Hepatocyte (in vitro differentiated cells): ENCODE results near the gene ZNF652. TPM values are rescaled to one million over a fixed set of nuclear protein-coding genes. Genes with fewer than 3 reads are reported as not detected.

Experiments used
- DNase-seq: peaks from one replicate; pipeline ENCODE4 v3.0.0-alpha.2; 2016; ENCODE audit warnings: low spot score
- H2AFZ ChIP-seq: fragments of 200-600 bp; sonication (generic); 2 replicates; pipeline ENCODE4 v1.6.0; 2016; ENCODE audit warnings: antibody characterized with exemption, mild to moderate bottlenecking
- H3K27ac ChIP-seq: fragments of 200-600 bp; sonication (generic); 2 replicates; pipeline ENCODE4 v1.5.1; 2016; ENCODE audit warnings: mild to moderate bottlenecking
- H3K27me3 ChIP-seq: fragments of 200-600 bp; sonication (generic); 2 replicates; pipeline ENCODE4 v1.6.1; 2016
- H3K36me3 ChIP-seq: fragments of 200-600 bp; sonication (generic); replicated peaks from 2 replicates; pipeline ENCODE4 v1.5.1; 2016; ENCODE audit warnings: low read depth; ENCODE audit not compliant: insufficient read depth
- H3K4me1 ChIP-seq: fragments of 200-600 bp; sonication (generic); 2 replicates; pipeline ENCODE4 v1.5.1; 2016; ENCODE audit warnings: mild to moderate bottlenecking, moderate library complexity; ENCODE audit not compliant: insufficient read depth
- H3K4me2 ChIP-seq: fragments of 200-600 bp; sonication (generic); 2 replicates; pipeline ENCODE4 v1.6.0; 2016
- H3K4me3 ChIP-seq: fragments of 200-600 bp; sonication (generic); 2 replicates; pipeline ENCODE4 v1.5.1; 2016; ENCODE audit warnings: mild to moderate bottlenecking
- H3K79me2 ChIP-seq: fragments of 200-600 bp; sonication (generic); 2 replicates; pipeline ENCODE4 v1.6.0; 2017; ENCODE audit warnings: mild to moderate bottlenecking
- H3K9me2 ChIP-seq: fragments of 200-600 bp; sonication (generic); replicated peaks from 2 replicates; pipeline ENCODE4 v1.6.0; 2017; ENCODE audit warnings: mild to moderate bottlenecking; ENCODE audit not compliant: insufficient read depth
- H3K9me3 ChIP-seq: fragments of 200-600 bp; sonication (generic); 2 replicates; pipeline ENCODE4 v1.5.1; 2016; ENCODE audit warnings: low read depth, mild to moderate bottlenecking
- H4K20me1 ChIP-seq: fragments of 200-600 bp; sonication (generic); 2 replicates; pipeline ENCODE4 v1.6.0; 2016; ENCODE audit warnings: mild to moderate bottlenecking; ENCODE audit not compliant: insufficient read depth, poor library complexity, severe bottlenecking
- EZH2 ChIP-seq: fragments of 200-600 bp; sonication (generic); IDR thresholded peaks from 2 replicates; pipeline ENCODE4 v1.6.1; 2016; ENCODE audit warnings: antibody characterized with exemption, mild to moderate bottlenecking, borderline replicate concordance
- EZH2phosphoT487 ChIP-seq: fragments of 200-600 bp; sonication (generic); IDR thresholded peaks from one replicate; pipeline ENCODE4 v1.6.1; 2018; ENCODE audit warnings: antibody characterized with exemption, mild to moderate bottlenecking, low read depth, moderate library complexity; ENCODE audit not compliant: unreplicated experiment, severe bottlenecking
- WGBS: methylation state at CpG from one replicate; pipeline ENCODE4 v1.1.6; 2016; ENCODE audit warnings: low lambda C conversion rate; ENCODE audit errors: missing lambda C conversion rate; 5-methylcytosine and 5-hydroxymethylcytosine counted together
- polyA plus RNA-seq: library from polyadenylated mRNA; unstranded; fragments of >200 nt; fragmentation: Nextera tagmentation; extraction: Ambion mirVana; gene quantifications from 2 replicates; pipeline ENCODE4 v1.2.1, GENCODE V29; 2016
- total RNA-seq: library from RNA; depleted of rRNA; stranded (reverse); fragments of >200 nt; gene quantifications from 2 replicates; pipeline ENCODE4 v1.2.3, GENCODE V29; 2014
- TF ChIP-seq, protein P1 (sequence below): fragments of 200-600 bp; sonication (generic); IDR thresholded peaks from 2 replicates; pipeline ENCODE4 v1.5.1; 2016; ENCODE audit warnings: antibody characterized with exemption, mild to moderate bottlenecking; ENCODE audit not compliant: poor library complexity

ZNF652 gene
- total and polyA plus RNA-seq, 2 experiments from 2014 or later = 23.0 to 55.6 TPM

- H3K4me2 ChIP-seq = no peak overlapping the region
- H3K27ac ChIP-seq = no peak overlapping the region
- H3K79me2 ChIP-seq = no peaks in the 10 kb centered on the region
- no peaks in the 10 kb centered on the region for H3K9me2 ChIP-seq
- H3K9me3 ChIP-seq = no peaks in the 10 kb centered on the region
- no peaks in the 10 kb centered on the region for H3K36me3 ChIP-seq
- H3K27me3 ChIP-seq = no peaks in the 10 kb centered on the region
- DNase-seq = no peak
- H4K20me1 ChIP-seq = no peaks in the 10 kb centered on the region
- TF ChIP-seq EZH2 = no peak
- TF ChIP-seq, protein P1, sequence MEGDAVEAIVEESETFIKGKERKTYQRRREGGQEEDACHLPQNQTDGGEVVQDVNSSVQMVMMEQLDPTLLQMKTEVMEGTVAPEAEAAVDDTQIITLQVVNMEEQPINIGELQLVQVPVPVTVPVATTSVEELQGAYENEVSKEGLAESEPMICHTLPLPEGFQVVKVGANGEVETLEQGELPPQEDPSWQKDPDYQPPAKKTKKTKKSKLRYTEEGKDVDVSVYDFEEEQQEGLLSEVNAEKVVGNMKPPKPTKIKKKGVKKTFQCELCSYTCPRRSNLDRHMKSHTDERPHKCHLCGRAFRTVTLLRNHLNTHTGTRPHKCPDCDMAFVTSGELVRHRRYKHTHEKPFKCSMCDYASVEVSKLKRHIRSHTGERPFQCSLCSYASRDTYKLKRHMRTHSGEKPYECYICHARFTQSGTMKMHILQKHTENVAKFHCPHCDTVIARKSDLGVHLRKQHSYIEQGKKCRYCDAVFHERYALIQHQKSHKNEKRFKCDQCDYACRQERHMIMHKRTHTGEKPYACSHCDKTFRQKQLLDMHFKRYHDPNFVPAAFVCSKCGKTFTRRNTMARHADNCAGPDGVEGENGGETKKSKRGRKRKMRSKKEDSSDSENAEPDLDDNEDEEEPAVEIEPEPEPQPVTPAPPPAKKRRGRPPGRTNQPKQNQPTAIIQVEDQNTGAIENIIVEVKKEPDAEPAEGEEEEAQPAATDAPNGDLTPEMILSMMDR = no peak
- no peak for TF ChIP-seq EZH2phosphoT487
- 96% methylated on average over 9 of the region's 9 CpGs for whole genome bisulfite sequencing
- peaks cover 5% of the 10 kb centered on the region for H3K4me1 ChIP-seq
- H3K4me3 ChIP-seq = no peak overlapping the region
- no peak overlapping the region for H2AFZ ChIP-seq
Measured at GRCh38 chr17:49407086-49407485, 45.0 kb upstream of the ZNF652 start.

DNA sequence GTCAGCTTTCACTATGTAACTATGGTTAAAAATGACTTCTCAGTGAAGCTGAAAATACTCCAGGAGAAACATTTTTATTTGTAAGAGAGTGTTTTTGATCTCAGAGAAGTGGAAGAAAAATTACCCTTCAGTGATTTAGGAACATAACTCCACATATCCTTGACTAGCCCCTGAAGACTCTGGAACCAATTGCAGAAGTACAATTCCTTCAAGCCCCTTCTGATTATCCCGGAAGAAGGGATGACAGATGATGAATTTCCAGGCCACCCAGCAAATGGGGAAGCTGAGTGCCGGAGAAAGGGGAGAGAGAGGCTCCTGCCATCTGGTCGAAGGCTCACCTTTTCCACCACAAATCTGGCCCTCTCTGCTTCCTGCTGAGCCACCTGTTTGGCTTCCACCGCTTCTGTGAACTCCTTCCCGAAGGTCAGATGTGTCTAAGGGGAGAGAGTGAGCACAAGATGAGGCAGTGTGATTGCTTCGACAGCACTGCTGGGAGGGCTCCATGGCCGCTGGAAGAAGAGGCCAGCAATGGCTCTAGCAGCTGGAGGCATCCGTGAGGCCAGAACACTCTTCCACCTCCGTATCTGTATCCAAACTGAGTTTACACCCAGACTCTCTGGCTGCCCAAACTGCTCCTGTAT, 44.5 kb upstream of the ZNF652 start:
- Histone ChIP-seq H3K9me3 (no peaks in the 10 kb centered on the region), H3K4me3 (no peak overlapping the region), H3K27me3 (no peaks in the 10 kb centered on the region), H3K9me2 (no peaks in the 10 kb centered on the region), H3K4me2 (no peak overlapping the region), H3K4me1 (peaks cover 5% of the 10 kb centered on the region), H2AFZ (no peak overlapping the region), H3K27ac (no peak overlapping the region), H3K36me3 (no peaks in the 10 kb centered on the region), H3K79me2 (no peaks in the 10 kb centered on the region), H4K20me1 (no peaks in the 10 kb centered on the region)
- DNase-seq = no peak
- TF ChIP-seq EZH2 (no peak), EZH2phosphoT487 (no peak)
- TF ChIP-seq, protein P1 = no peak
- 88% methylated on average over 9 of the region's 9 CpGs for WGBS

GRCh38 chr17:49404906-49405305, 42.9 kb upstream of the ZNF652 start:
- Histone ChIP-seq H3K36me3 (no peaks in the 10 kb centered on the region), H4K20me1 (no peaks in the 10 kb centered on the region), H3K4me2 (no peak overlapping the region), H3K27ac (no peak overlapping the region), H3K79me2 (no peaks in the 10 kb centered on the region), H3K9me2 (no peaks in the 10 kb centered on the region), H2AFZ (no peak overlapping the region), H3K27me3 (no peaks in the 10 kb centered on the region), H3K9me3 (no peaks in the 10 kb centered on the region), H3K4me3 (no peak overlapping the region), H3K4me1 (peaks cover 5% of the 10 kb centered on the region)
- DNase-seq = no peak
- TF ChIP-seq, protein P1 = no peak
- TF ChIP-seq EZH2 (no peak), EZH2phosphoT487 (no peak)
- 93% methylated on average over 14 of the region's 14 CpGs for WGBS
